ENCODE results near the gene TOM1L2.

Gene TOM1L2

DNA sequence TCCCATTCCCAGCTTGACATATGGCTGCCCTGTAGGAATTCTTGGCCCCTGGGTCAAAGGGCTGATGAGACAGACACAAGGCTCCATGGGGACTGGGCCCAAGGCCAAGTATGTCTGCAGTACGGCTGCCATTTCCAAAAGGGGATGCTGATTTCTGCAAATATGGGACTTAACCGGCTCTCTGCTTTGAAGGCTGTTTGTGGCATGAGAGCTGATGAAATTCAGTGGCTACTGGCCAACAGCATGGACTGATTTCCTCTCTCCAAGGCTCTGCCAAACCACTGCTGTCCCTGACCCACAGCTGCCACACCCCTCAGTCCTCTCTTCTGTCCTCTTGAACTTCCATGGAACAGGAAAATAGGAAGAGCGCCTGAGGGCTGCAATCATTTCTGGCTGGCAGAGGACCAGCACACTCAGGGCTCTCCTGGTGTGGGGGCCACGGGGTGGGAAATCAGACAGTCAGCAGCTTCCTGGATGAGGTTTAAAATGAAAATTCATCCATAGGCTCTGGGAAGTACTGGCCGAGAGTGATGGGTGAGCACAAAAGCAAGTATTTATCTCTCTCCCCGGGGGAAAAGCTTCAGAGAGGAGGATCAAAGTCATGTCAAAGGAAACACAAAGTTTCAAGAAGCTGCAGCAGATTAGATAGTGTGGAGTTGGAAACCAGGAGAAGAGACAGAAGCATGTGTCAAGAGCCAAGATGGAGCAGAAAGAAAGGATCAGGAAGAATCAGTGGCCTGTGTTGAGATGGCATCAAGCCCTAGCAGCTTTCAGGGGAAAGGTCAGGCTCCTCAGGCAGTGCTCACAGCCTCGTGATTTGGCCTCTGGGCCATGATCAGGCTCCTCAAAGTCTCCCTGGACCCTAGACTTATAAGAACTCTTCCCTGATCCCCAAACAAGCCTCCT is 71.3 kb downstream of the TOM1L2 start:
- DNase-seq (ENCODE audit: low read depth in 2 of 3, low spot score in 1 of 3) = no peak

DNA sequence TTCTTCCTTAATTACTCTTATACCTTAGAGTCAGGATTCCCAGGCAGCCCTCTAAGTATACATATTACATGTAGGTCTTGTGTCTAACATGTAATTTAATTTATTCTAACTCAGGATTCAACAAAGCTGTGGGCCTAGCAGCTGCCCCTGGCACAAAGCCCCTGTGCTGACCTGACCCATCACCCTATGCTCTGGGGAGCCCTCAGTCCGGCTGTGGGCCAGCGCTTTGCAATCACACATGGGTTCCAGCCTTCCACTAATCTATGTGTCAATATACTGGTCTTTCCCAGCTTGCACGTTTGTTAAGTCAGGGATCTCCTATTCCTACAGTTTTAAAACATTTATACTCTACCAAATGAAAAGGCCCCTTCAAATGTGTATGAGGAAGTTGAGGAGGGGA is 72.7 kb downstream of the TOM1L2 start:
- DNase-seq (ENCODE audit: low read depth in 2 of 3, low spot score in 1 of 3) = no peak

DNA sequence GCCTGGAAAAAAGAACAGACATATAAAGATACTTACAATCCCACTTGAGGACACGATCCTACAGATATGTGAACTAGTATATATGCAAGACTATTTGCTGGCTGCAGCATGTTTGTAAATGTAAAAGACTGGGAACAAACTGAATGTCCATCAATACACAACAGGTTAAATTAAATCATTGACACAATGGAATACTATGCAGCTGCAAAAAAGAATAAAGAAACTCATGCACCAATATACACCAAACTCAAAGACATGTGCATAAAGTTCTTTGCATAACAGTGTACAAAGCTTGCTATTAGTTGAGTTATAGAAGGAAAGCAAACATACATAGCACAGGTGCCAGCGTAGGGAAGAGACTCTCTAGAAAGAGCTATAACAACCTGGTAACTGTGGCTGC is 73.5 kb downstream of the TOM1L2 start:
- DNase-seq (ENCODE audit: low read depth in 2 of 3, low spot score in 1 of 3) = no peak

GRCh38 chr17:17897442-17897841 is 74.8 kb downstream of the TOM1L2 start:
- no peak for DNase-seq (ENCODE audit: low read depth in 2 of 3, low spot score in 1 of 3)

- DNase-seq (ENCODE audit: low read depth in 2 of 3, low spot score in 1 of 3) = no peak
Measured at GRCh38 chr17:17896746-17897145, 75.5 kb downstream of the TOM1L2 start.

- no peak for DNase-seq (ENCODE audit: low read depth in 2 of 3, low spot score in 1 of 3)
Measured at GRCh38 chr17:17893801-17894644, 78.2 kb downstream of the TOM1L2 start.

- DNase-seq (ENCODE audit: low read depth in 2 of 3, low spot score in 1 of 3) = no peak
Measured at GRCh38 chr17:17892731-17893130, 79.5 kb downstream of the TOM1L2 start.

DNA sequence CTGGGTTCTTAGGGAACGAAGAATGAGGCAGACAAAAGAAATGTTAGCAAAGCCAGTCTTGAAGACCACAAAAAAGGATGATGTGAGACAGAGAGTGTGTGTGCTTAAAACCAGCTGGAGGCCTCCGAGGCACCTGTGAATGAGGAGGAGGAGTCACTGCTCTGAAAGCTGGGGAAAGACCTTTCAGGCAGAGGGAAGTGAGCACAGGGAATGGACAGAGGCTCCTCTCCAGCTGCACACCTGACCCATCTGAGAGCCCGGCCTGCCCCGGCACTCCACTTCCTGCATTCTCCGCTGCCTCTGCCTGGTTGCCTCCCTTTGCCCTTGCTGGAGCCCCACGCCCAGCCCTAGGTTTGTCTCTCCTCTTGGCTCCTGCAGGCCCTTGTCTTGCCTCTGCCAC is 80.2 kb downstream of the TOM1L2 start:
- no peak for DNase-seq (ENCODE audit: low read depth in 2 of 3, low spot score in 1 of 3)

- peak; percentile 13 to 32 (median 18) for DNase-seq (ENCODE audit: low read depth in 2 of 3, low spot score in 1 of 3)
Measured at GRCh38 chr17:17890773-17891759, 81.1 kb downstream of the TOM1L2 start.

- DNase-seq (ENCODE audit: low read depth in 2 of 3, low spot score in 1 of 3) = no peak
Measured at GRCh38 chr17:17889922-17890321, 82.3 kb downstream of the TOM1L2 start.

GRCh38 chr17:17888821-17889220 is 83.4 kb downstream of the TOM1L2 start:
- no peak for DNase-seq (ENCODE audit: low read depth in 2 of 3, low spot score in 1 of 3)

GRCh38 chr17:17888371-17888770 is 83.8 kb downstream of the TOM1L2 start:
- DNase-seq (ENCODE audit: low read depth in 2 of 3, low spot score in 1 of 3) = no peak

GRCh38 chr17:17887752-17888304 is 84.4 kb downstream of the TOM1L2 start:
- DNase-seq (ENCODE audit: low read depth in 2 of 3, low spot score in 1 of 3) = no peak

GRCh38 chr17:17886726-17887125 is 85.5 kb downstream of the TOM1L2 start:
- no peak for DNase-seq (ENCODE audit: low read depth in 2 of 3, low spot score in 1 of 3)

- no peak for DNase-seq (ENCODE audit: low read depth in 2 of 3, low spot score in 1 of 3)
Measured at GRCh38 chr17:17886226-17886625, 86.0 kb downstream of the TOM1L2 start.

GRCh38 chr17:17884391-17885357 is 87.5 kb downstream of the TOM1L2 start:
- no peak for DNase-seq (ENCODE audit: low read depth in 2 of 3, low spot score in 1 of 3)

DNA sequence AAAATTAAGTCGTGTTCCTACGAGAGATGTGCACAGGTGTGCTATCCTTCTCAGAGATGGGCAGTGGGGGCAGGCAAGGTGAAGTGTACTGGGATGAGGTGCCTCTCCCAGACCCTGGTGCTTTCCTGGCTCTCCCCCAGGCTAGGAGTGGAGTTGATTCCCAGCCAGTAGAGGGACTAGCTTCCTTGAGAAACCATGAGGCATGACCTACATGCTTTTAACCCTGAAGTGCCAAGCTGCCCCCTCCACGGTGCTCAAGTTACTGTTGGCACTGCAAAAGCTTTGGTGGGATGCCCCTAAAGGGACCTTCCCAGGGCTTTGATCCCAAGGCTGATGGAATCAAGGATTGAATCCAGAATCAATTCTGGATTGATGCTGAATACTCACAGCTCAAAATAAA is 88.4 kb downstream of the TOM1L2 start:
- DNase-seq (ENCODE audit: low read depth in 2 of 3, low spot score in 1 of 3) = no peak

DNA sequence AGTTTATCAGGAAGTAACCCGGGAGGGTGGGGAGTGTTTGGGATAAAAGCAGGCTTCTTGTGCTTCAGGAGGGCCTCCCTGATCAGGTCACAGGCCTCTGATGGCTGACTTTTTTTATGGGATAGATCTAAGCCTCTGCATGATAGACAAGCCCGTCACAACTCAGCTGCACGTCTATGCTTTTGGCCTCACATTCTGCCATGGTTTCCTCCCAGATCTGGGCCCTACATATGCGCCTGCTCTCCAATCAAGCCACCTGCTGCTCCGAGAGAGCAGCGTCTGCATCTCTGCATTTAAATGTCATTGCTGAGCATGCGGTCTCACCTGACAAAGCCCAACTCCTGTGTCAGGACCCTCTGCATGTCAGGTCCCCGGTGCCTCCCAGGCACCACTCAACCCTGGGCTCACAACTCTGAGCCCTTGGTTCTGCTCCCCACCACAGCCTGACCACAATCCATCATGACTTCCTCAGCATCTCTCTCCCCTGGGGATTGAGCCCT is 90.1 kb downstream of the TOM1L2 start:
- DNase-seq (ENCODE audit: low read depth in 2 of 3, low spot score in 1 of 3) = no peak

- DNase-seq (ENCODE audit: low read depth in 2 of 3, low spot score in 1 of 3) = no peak
Measured at GRCh38 chr17:17880577-17881196, 91.5 kb downstream of the TOM1L2 start.

Measured in stimulated activated CD4-positive, alpha-beta T cell treated with anti-CD3 and anti-CD28 coated beads, Interleukin-12 subunit alpha, Interleukin-12 subunit beta, amount 100 ng/mL, for 48 hours (primary cell).